HEK293 (cell line): ENCODE results near the gene KCNS3.

ENCODE experiments used
- CTCF ChIP-seq: fragments of 450-650 bp; formaldehyde crosslinking; IDR thresholded peaks from 2 replicates; pipeline ENCODE4 v1.5.1; 2016; ENCODE audit warnings: missing biosample characterization, missing genetic modification characterization
- KLF10 ChIP-seq: fragments of 450-650 bp; IDR thresholded peaks from 2 replicates; pipeline ENCODE4 v1.5.1; 2018; ENCODE audit warnings: missing biosample characterization, mild to moderate bottlenecking, missing genetic modification characterization
- REST ChIP-seq: fragments of 450-650 bp; formaldehyde crosslinking; IDR thresholded peaks from 2 replicates; pipeline ENCODE4 v1.5.1; 2016; ENCODE audit warnings: missing biosample characterization, missing genetic modification characterization
- ZNF132 ChIP-seq: fragments of 450-650 bp; formaldehyde crosslinking; IDR thresholded peaks from 2 replicates; pipeline ENCODE4 v1.5.1; 2017; ENCODE audit warnings: missing biosample characterization, missing genetic modification characterization, borderline replicate concordance

- no peak for TF ChIP-seq CTCF (tag by site-specific recombination)
- TF ChIP-seq REST (tag by site-specific recombination) = no peak
- TF ChIP-seq KLF10 = no peak
- TF ChIP-seq ZNF132 (tag by site-specific recombination) = no peak
These were observed 32.7 kb upstream of the KCNS3 start for GRCh38 chr2:17845806-17846205.
